GM12878 (cell line): ENCODE data around the gene ARHGAP9. TPM values are rescaled to one million over a fixed set of nuclear protein-coding genes. Genes with fewer than 3 reads are reported as not detected.

Source experiments
- ATAC-seq: fragments of 200-7000 bp; cut with Tn5 transposase; 3 replicates; pipeline ENCODE4 v1.9.1; 2020; ENCODE audit warnings: mild to moderate bottlenecking, moderate library complexity
- BruUV-seq: library from RNA; stranded (reverse); fragments of 400-500 nt; replicated peaks from 2 replicates; lab custom pipeline; 2021; lab: Mats Ljungman, UMichigan
- CTCF ChIA-PET: fragments of 300-600 bp; sonication (Branson Sonifier 250); formaldehyde crosslinking; extraction: SDS; loops from one replicate; lab custom pipeline; 2021; ENCODE audit warnings: inconsistent platforms; lab: Yijun Ruan, JAX
- POLR2A ChIA-PET: fragments of 350-600 bp; formaldehyde crosslinking; extraction: SDS; loops from one replicate; lab custom pipeline; 2021; ENCODE audit warnings: inconsistent platforms; lab: Charles Lee
- RAD21 ChIA-PET: fragments of 300-600 bp; sonication (Branson Sonifier 250); formaldehyde crosslinking; loops from one replicate; lab custom pipeline; 2023; ENCODE audit warnings: antibody characterized with exemption; ENCODE audit not compliant: unreplicated experiment; lab: Charles Lee
- SMC1A ChIA-PET: fragments of 300-600 bp; sonication (Branson Sonifier 250); formaldehyde crosslinking; loops from one replicate; lab custom pipeline; 2023; ENCODE audit not compliant: unreplicated experiment, uncharacterized antibody; lab: Charles Lee
- DNase-seq: peaks from one replicate; pipeline ENCODE4 v3.0.0-alpha.2; 2011; ENCODE audit warnings: low read depth, low spot score
- FAIRE-seq: peaks from 3 replicates; lab custom pipeline; 2011; peaks lifted over from hg19 to GRCh38; lab: Jason Lieb, UNC
- H2AFZ ChIP-seq: 2 replicates; pipeline ENCODE4 v1.6.0; 2011; ENCODE audit warnings: low read depth, low read length, control low read depth; ENCODE audit not compliant: control insufficient read depth
- H3K27ac ChIP-seq: 2 replicates; pipeline ENCODE4 v1.5.1; 2011; ENCODE audit warnings: control low read depth; ENCODE audit not compliant: control insufficient read depth, insufficient read depth
- H3K27me3 ChIP-seq, 2 experiments: replicated peaks in 1 of 2; 2 replicates each; pipeline versions ENCODE4 v1.6.0 to v1.6.1; 2011; ENCODE audit warnings: low read length in 1 of 2; ENCODE audit not compliant: control insufficient read depth in 2 of 2, insufficient read depth in 2 of 2
- H3K36me3 ChIP-seq, 2 experiments: 2 replicates each; pipeline ENCODE4 v1.5.1; 2011; ENCODE audit warnings: low read length in 1 of 2; ENCODE audit not compliant: control insufficient read depth in 2 of 2, insufficient read depth in 2 of 2
- H3K4me1 ChIP-seq: 2 replicates; pipeline ENCODE4 v1.6.1; 2011; ENCODE audit warnings: mild to moderate bottlenecking, low read length, moderate library complexity, mixed read lengths; ENCODE audit not compliant: control insufficient read depth, insufficient read depth
- H3K4me2 ChIP-seq: 2 replicates; pipeline ENCODE4 v1.6.0; 2011; ENCODE audit warnings: control low read depth; ENCODE audit not compliant: control insufficient read depth, insufficient read depth
- H3K4me3 ChIP-seq: fragments of 200-600 bp; sonication (generic); 2 replicates; pipeline ENCODE4 v1.5.1; 2016
- H3K79me2 ChIP-seq: 2 replicates; pipeline ENCODE4 v1.6.0; 2011; ENCODE audit warnings: low read length; ENCODE audit not compliant: control insufficient read depth, insufficient read depth
- H3K9ac ChIP-seq: 2 replicates; pipeline ENCODE4 v1.8.0; 2011; ENCODE audit warnings: low read length, control low read depth, mixed read lengths; ENCODE audit not compliant: control insufficient read depth, insufficient read depth
- H3K9me3 ChIP-seq: replicated peaks from 3 replicates; pipeline ENCODE4 v1.5.1; 2011; ENCODE audit warnings: mild to moderate bottlenecking, low read length; ENCODE audit not compliant: control insufficient read depth, insufficient read depth
- H4K20me1 ChIP-seq: 2 replicates; pipeline ENCODE4 v1.6.0; 2011; ENCODE audit not compliant: control insufficient read depth, insufficient read depth
- EGR1 ChIP-seq, 2 experiments: IDR thresholded peaks; 1 replicate in 1 of 2; 2 replicates in 1 of 2; pipeline ENCODE4 v1.6.1; 2011 to 2012; ENCODE audit warnings: low read depth in 2 of 2, low read length in 2 of 2, borderline replicate concordance in 1 of 2, mild to moderate bottlenecking in 1 of 2, moderate library complexity in 1 of 2
- ETV6 ChIP-seq, 2 experiments: fragments of 450-650 bp in 1 of 2; IDR thresholded peaks in 1 of 2; conservative IDR thresholded peaks in 1 of 2; 2 replicates each; pipeline ENCODE4 v1.6.1; 2014; ENCODE audit warnings: antibody characterized with exemption in 1 of 2, borderline replicate concordance in 1 of 2, low read depth in 1 of 2, mild to moderate bottlenecking in 1 of 2, moderate library complexity in 1 of 2
- MEF2A ChIP-seq: IDR thresholded peaks from 2 replicates; pipeline ENCODE4 v1.6.1; 2011; ENCODE audit warnings: low read depth, mild to moderate bottlenecking, low read length, moderate library complexity; ENCODE audit not compliant: insufficient read depth
- RELA ChIP-seq: fragments of 450-650 bp; IDR thresholded peaks from 2 replicates; pipeline ENCODE4 v1.8.0; 2014; ENCODE audit warnings: borderline replicate concordance; ENCODE audit not compliant: partially characterized antibody
- SMARCA5 ChIP-seq: fragments of 450-650 bp; IDR thresholded peaks from 2 replicates; pipeline ENCODE4 v1.6.1; 2017; ENCODE audit warnings: mild to moderate bottlenecking
- TCF12 ChIP-seq: IDR thresholded peaks from 2 replicates; pipeline ENCODE4 v1.6.1; 2011; ENCODE audit warnings: low read depth, mild to moderate bottlenecking, low read length
- WGBS: methylation state at CpG from one replicate; pipeline ENCODE4 v1.1.6; 2016; ENCODE audit warnings: low lambda C conversion rate; ENCODE audit not compliant: insufficient replicate concordance, insufficient coverage; ENCODE audit errors: missing lambda C conversion rate; 5-methylcytosine and 5-hydroxymethylcytosine counted together
- in situ Hi-C: fragments of 300-500 bp; cut with MboI; formaldehyde crosslinking; loops from 9 replicates; pipeline ENCODE4 v1.14.3; 2018; ENCODE audit warnings: mixed read lengths
- intact Hi-C: fragments of 100-400 bp; cut with micrococcal nuclease; formaldehyde crosslinking; loops from one replicate; pipeline ENCODE4 v1.14.2; 2022; ENCODE audit not compliant: unreplicated experiment
- polyA plus RNA-seq, 11 experiments: library from polyadenylated mRNA; depleted of rRNA in 4 of 11; unstranded in 6 of 11; stranded (reverse) in 5 of 11; fragments of >200 nt; fragmentation: Nextera tagmentation in 4 of 11; fragmentation: Illumina TruSeq in 1 of 11; extraction: Ambion mirVana in 4 of 11; extraction: Trizol in 1 of 11; gene quantifications; 1 replicate in 1 of 11; 2 replicates in 10 of 11; pipeline versions ENCODE4 v1.2.1 to v1.2.3, GENCODE V29; 2011 to 2016; ENCODE audit warnings: inconsistent platforms in 2 of 11, missing spikeins in 2 of 11, low read depth in 1 of 11
- total RNA-seq, 4 experiments: library from RNA; depleted of rRNA in 3 of 4; stranded (reverse); fragments of >200 nt in 3 of 4; fragmentation: Illumina TruSeq in 1 of 4; extraction: Trizol in 1 of 4; gene quantifications; 2 replicates each; pipeline versions ENCODE4 v1.2.1 to v1.2.3, GENCODE V29; 2013 to 2021

The ARHGAP9 gene
- total and polyA plus RNA-seq, 10 of the 15 experiments (the other 5 are each of a cell fraction or from before 2014, with no cell fraction given), result 19.5 to 102 (median 76.8) TPM

DNA sequence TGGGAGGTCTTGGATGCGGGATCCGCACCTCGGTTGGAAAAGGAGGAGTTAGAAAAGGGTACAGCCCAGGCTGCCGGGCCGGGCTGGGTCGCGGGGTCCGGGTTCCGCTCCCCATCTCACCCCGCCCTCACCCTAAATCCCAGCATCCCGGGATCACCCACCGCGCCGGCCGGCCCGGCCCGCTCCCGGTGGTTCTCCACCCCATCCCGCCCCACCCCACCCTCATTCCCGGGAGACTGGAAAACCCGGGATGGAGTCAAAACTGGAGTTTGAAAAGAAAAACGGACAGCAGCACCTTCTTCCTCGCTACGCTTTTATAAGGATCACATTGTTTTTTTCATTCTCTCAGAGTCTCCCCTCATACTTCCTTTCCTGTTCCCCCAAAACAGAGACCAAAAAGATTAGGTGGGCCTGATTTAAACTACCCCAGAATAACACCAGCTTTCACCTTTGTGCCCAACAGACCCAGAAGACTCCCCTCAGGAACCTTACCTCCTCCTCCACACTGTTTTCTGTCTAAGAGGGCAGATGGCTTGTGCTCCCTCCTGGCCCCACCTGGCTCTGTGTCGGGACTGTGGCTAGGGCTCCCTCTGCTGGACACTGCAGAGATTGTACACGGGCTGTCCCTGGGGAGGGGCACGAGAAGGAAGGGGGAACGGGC lies 17.3 kb downstream of the ARHGAP9 start (continued):
- TF ChIP-seq RELA (peak; percentile 23), ETV6 (conservative IDR thresholded peaks at IDR 0.05 in 1 of 2, IDR thresholded peaks at IDR 0.05 in 1 of 2; ENCODE audit: borderline replicate concordance in 1 of 2, low read depth in 1 of 2) (no peak), SMARCA5 (peak; percentile 86)

DNA sequence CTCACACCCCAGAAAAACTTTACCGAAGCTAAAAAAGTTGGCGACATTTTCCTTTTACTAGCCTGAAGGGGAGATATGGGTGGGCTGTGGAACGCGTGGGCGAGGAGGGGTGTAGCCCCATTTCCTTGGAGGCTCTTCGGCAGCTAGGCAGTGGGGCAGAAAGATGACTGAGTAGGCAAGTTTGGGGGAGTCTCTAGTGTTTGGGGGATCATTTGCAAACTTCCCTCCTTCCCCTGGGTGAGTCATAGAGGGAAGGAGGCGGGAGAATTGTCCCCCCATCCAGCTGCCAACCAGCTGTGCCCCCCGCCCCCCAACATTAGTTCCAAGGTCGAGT lies 17.8 kb downstream of the ARHGAP9 start:
- Histone ChIP-seq H3K27ac (no peak overlapping the region), H3K4me1 (peaks cover 32% of the 10 kb centered on the region), H3K9ac (peak overlapping the region; percentile 67), H4K20me1 (0 out of 2 replicates have a peak, but pooled peaks cover 2% of the 10 kb centered on the region), H3K9me3 (no peaks in the 10 kb centered on the region), H3K4me3 (peak overlapping the region; percentile 68), H2AFZ (peak overlapping the region; percentile 58), H3K27me3 (0 out of 4 replicates have a peak, but pooled peaks cover 0 to 4% of the 10 kb centered on the region in 2 experiments), H3K4me2 (peak overlapping the region; percentile 100), H3K79me2 (no peaks in the 10 kb centered on the region), H3K36me3 (0 out of 4 replicates have a peak, but pooled peaks cover 0 to under 1% of the 10 kb centered on the region in 2 experiments)
- in situ Hi-C loops, result no loop called here
- no peak for ATAC-seq
- BruUV-seq, result no TSS peak
- ChIA-PET POLR2A (interaction anchor here (0.6 to 3.0 kb wide), 3 partner anchors 15 to 215 kb away, joined by 4 to 16 read pairs (median 6); no protein-coding TSS in a partner anchor), CTCF (interaction anchor here (0.7 to 7.5 kb wide), 15 partner anchors 9 to 280 kb away, joined by 3 to 114 read pairs (median 4); partner anchors contain the start of genes ARHGAP9, DCTN2 and INHBE), RAD21 (interaction anchor here (1.3 to 4.7 kb wide), 2 partner anchors 8 to 152 kb away, joined by 4 to 35 read pairs; partner anchors contain the start of gene INHBE), SMC1A (interaction anchor here (0.6 to 2.8 kb wide), 8 partner anchors 9 to 154 kb away, joined by 3 to 18 read pairs (median 3); no protein-coding TSS in a partner anchor)
- no peak for DNase-seq
- WGBS, result 3% methylated on average over 8 of the region's 9 CpGs
- TF ChIP-seq RELA (no peak), TCF12 (0 out of 2 replicates have a peak, but pooled peaks have one; percentile 21), MEF2A (no peak), EGR1 (IDR thresholded peaks at IDR 0.05; ENCODE audit: borderline replicate concordance in 1 of 2, low read depth in 2 of 2, low read length in 2 of 2) (peak in 1 of 2 experiments; percentile 59; a peak in 1 of 3 replicates)
- intact Hi-C loops, result loop anchor here (5.0 kb wide), 1 partner anchor 60 kb away; the partner anchor contains the start of genes DDIT3 and MBD6
- FAIRE-seq, result no peak
